SK-N-SH (cell line): Measurements from ENCODE around the gene HHIPL1.

Source experiments
- CHD2 ChIP-seq: fragments of 150-350 bp; IDR thresholded peaks from 2 replicates; pipeline ENCODE4 v1.6.1; 2018; ENCODE audit warnings: low read length; ENCODE audit not compliant: partially characterized antibody
- EP300 ChIP-seq, 2 experiments: IDR thresholded peaks; 2 replicates each; pipeline versions ENCODE4 v1.4.0 to v1.6.1; 2012; ENCODE audit warnings: borderline replicate concordance in 1 of 2, low read depth in 1 of 2, low read length in 1 of 2
- FOXM1 ChIP-seq: IDR thresholded peaks from 2 replicates; pipeline ENCODE4 v1.4.0; 2012; ENCODE audit warnings: low read depth, mild to moderate bottlenecking
- MXI1 ChIP-seq: IDR thresholded peaks from 2 replicates; pipeline ENCODE4 v1.6.1; 2012; ENCODE audit warnings: mild to moderate bottlenecking, low read depth, low read length, improper control_type of control experiment
- NFIC ChIP-seq: IDR thresholded peaks from 2 replicates; pipeline ENCODE4 v1.4.0; 2012; ENCODE audit warnings: borderline replicate concordance
- NRF1 ChIP-seq: IDR thresholded peaks from 2 replicates; pipeline ENCODE4 v1.6.1; 2012; ENCODE audit warnings: low read depth, mild to moderate bottlenecking, low read length
- RAD21 ChIP-seq: IDR thresholded peaks from 2 replicates; pipeline ENCODE4 v1.6.1; 2012; ENCODE audit warnings: mild to moderate bottlenecking, low read length
- REST ChIP-seq: IDR thresholded peaks from 2 replicates; pipeline ENCODE4 v1.6.1; 2012; ENCODE audit warnings: mild to moderate bottlenecking, low read depth, low read length, moderate library complexity
- RFX5 ChIP-seq: IDR thresholded peaks from 2 replicates; pipeline ENCODE4 v1.6.1; 2012; ENCODE audit warnings: mild to moderate bottlenecking, improper control_type of control experiment, low read length
- SMC3 ChIP-seq: IDR thresholded peaks from 2 replicates; pipeline ENCODE4 v1.6.1; 2012; ENCODE audit warnings: low read depth, low read length, improper control_type of control experiment
- TCF12 ChIP-seq: IDR thresholded peaks from 2 replicates; pipeline ENCODE4 v1.4.0; 2012
- TEAD4 ChIP-seq: IDR thresholded peaks from 2 replicates; pipeline ENCODE4 v1.4.0; 2012; ENCODE audit warnings: mild to moderate bottlenecking, borderline replicate concordance; ENCODE audit not compliant: insufficient read depth
- YY1 ChIP-seq: IDR thresholded peaks from 2 replicates; pipeline ENCODE4 v1.4.0; 2012; ENCODE audit warnings: low read depth, mild to moderate bottlenecking
- TF ChIP-seq, protein P1 (sequence below): fragments of 200-600 bp; sonication (generic); IDR thresholded peaks from 2 replicates; pipeline ENCODE4 v1.6.1; 2017; ENCODE audit warnings: antibody characterized with exemption, mild to moderate bottlenecking, moderate library complexity

DNA sequence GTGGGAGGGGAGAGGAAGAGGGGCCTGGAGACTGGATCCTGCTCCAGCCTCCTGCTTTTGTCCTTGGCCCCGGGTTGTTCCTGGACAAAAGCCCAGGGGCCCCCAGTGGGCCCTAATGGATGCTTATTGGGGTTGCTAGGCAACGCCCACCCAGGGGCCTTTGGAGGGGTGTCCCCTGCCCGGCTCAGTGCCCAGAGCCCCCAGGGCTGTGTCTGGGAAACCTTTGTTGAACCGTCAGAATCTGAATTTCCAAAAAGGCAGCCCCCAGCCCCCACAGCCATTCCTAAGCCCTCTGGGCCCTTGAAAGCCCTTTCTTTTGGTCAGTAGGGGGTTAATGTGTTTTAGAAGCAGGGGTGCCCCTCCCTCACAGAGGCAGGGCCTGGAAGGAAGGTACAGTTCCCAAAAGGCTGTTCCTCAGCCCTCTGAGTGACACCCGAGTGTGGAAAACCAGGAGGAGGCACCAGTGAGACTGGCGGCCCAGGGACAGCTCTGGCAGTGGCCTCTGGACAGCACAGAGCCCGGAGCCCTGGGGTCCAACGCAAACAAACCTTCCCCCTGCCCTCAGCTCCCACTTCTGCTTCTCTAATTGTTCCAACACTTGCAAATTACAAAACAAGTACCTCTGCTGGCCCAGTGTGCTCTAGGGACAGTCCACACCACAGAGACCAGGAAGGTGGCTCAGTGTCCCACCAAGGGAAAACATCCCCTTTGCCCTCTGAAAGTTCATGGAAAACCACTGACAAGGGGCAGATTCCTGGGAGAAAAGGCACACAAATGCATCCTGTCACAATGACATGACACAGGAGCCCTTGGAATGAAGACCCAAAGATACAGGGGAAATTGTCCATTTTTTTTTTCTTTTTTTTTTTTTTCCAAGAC lies 19.4 kb downstream of the HHIPL1 start:
- TF ChIP-seq EP300 (IDR thresholded peaks at IDR 0.05; ENCODE audit: borderline replicate concordance in 1 of 2, low read depth in 1 of 2, low read length in 1 of 2) (no peak), REST (no peak), MXI1 (no peak), RAD21 (no peak), FOXM1 (no peak), NRF1 (no peak), NFIC (no peak), TCF12 (no peak), RFX5 (no peak), YY1 (no peak), SMC3 (no peak), CHD2 (no peak), TEAD4 (no peak)
- TF ChIP-seq, protein P1, sequence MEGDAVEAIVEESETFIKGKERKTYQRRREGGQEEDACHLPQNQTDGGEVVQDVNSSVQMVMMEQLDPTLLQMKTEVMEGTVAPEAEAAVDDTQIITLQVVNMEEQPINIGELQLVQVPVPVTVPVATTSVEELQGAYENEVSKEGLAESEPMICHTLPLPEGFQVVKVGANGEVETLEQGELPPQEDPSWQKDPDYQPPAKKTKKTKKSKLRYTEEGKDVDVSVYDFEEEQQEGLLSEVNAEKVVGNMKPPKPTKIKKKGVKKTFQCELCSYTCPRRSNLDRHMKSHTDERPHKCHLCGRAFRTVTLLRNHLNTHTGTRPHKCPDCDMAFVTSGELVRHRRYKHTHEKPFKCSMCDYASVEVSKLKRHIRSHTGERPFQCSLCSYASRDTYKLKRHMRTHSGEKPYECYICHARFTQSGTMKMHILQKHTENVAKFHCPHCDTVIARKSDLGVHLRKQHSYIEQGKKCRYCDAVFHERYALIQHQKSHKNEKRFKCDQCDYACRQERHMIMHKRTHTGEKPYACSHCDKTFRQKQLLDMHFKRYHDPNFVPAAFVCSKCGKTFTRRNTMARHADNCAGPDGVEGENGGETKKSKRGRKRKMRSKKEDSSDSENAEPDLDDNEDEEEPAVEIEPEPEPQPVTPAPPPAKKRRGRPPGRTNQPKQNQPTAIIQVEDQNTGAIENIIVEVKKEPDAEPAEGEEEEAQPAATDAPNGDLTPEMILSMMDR, result no peak
